Activated CD8-positive, alpha-beta T cell treated with anti-CD3 and anti-CD28 coated beads for 36 hours (primary cell): ENCODE results near the gene SNRNP25. TPM values are rescaled to one million over a fixed set of nuclear protein-coding genes. Genes with fewer than 3 reads are reported as not detected.

ENCODE experiments used
- ATAC-seq: fragments of 200-7000 bp; cut with Tn5 transposase; one replicate; pipeline ENCODE4 v1.10.0; 2021; ENCODE audit warnings: mild to moderate bottlenecking, moderate library complexity
- CTCF ChIA-PET: fragments of 350-600 bp; sonication (Branson Sonifier 250); formaldehyde crosslinking; loops from one replicate; lab custom pipeline; 2021; ENCODE audit warnings: antibody characterized with exemption; lab: Charles Lee
- POLR2A ChIA-PET: fragments of 350-600 bp; sonication (Branson Sonifier 250); formaldehyde crosslinking; loops from one replicate; lab custom pipeline; 2021; ENCODE audit warnings: antibody characterized with exemption; lab: Charles Lee
- DNase-seq: peaks from one replicate; pipeline ENCODE4 v3.0.0-alpha.2; 2020
- H3K27ac Mint-ChIP-seq: one replicate; pipeline ENCODE4 v1.8.0; 2021; ENCODE audit warnings: mild to moderate bottlenecking, mixed read lengths
- H3K27me3 Mint-ChIP-seq: one replicate; pipeline ENCODE4 v1.8.0; 2021; ENCODE audit warnings: mixed read lengths
- H3K36me3 Mint-ChIP-seq: one replicate; pipeline ENCODE4 v1.8.0; 2021; ENCODE audit warnings: low read depth, mixed read lengths
- H3K4me1 Mint-ChIP-seq: one replicate; pipeline ENCODE4 v1.8.0; 2021; ENCODE audit warnings: low read depth, mixed read lengths
- H3K4me3 Mint-ChIP-seq: one replicate; pipeline ENCODE4 v1.8.0; 2021; ENCODE audit warnings: mild to moderate bottlenecking, moderate library complexity, mixed read lengths
- H3K9me3 Mint-ChIP-seq: one replicate; pipeline ENCODE4 v1.8.0; 2021; ENCODE audit warnings: mixed read lengths
- CTCF ChIP-seq: fragments of 200-600 bp; IDR thresholded peaks from one replicate; pipeline ENCODE4 v1.8.0; 2022; ENCODE audit warnings: antibody characterized with exemption, mild to moderate bottlenecking
- intact Hi-C: fragments of 100-400 bp; cut with micrococcal nuclease; formaldehyde crosslinking; loops from one replicate; pipeline ENCODE4 v1.10.0; 2022
- total RNA-seq, 2 experiments: library from RNA; stranded (reverse); gene quantifications; one replicate each; pipeline ENCODE4 v1.2.3, GENCODE V29; 2021

The SNRNP25 gene
- total RNA-seq, 2 experiments from 2014 or later = 39.4 to 39.7 TPM

GRCh38 chr16:67884-68789 lies 14.5 kb downstream of the SNRNP25 start:
- DNase-seq (no peak), ATAC-seq (no peak)
- no peak overlapping the region for H3K4me3 Mint-ChIP-seq
- peaks cover 13% of the 10 kb centered on the region for H3K27me3 Mint-ChIP-seq
- no peaks in the 10 kb centered on the region for H3K9me3 Mint-ChIP-seq
- POLR2A ChIA-PET = interaction anchor here (0.8 to 1.4 kb wide), 4 partner anchors 9 to 34 kb away, joined by 3 to 4 read pairs (median 4); partner anchors contain the start of gene MPG
- peaks cover 4% of the 10 kb centered on the region for H3K4me1 Mint-ChIP-seq
- no peaks in the 10 kb centered on the region for H3K36me3 Mint-ChIP-seq
- intact Hi-C loops = no loop called here
- H3K27ac Mint-ChIP-seq = no peak overlapping the region
- no peak for TF ChIP-seq CTCF
- CTCF ChIA-PET = interaction anchor here (1.3 to 20.7 kb wide), 2 partner anchors 26 to 114 kb away, joined by 4 to 458 read pairs; no protein-coding TSS in a partner anchor

- CTCF ChIA-PET = interaction anchor here (1.3 to 20.7 kb wide), 3 partner anchors 10 to 113 kb away, joined by 4 to 458 read pairs (median 6); no protein-coding TSS in a partner anchor
- TF ChIP-seq CTCF = no peak
- POLR2A ChIA-PET = interaction anchor here (0.6 to 1.4 kb wide), 5 partner anchors 13 to 146 kb away, joined by 3 to 4 read pairs (median 3); no protein-coding TSS in a partner anchor
- peaks cover 4% of the 10 kb centered on the region for H3K4me1 Mint-ChIP-seq
- ATAC-seq (no peak), DNase-seq (no peak)
- H3K4me3 Mint-ChIP-seq = no peak overlapping the region
- H3K27me3 Mint-ChIP-seq = peaks cover 21% of the 10 kb centered on the region
- no peak overlapping the region for H3K27ac Mint-ChIP-seq
- no peaks in the 10 kb centered on the region for H3K9me3 Mint-ChIP-seq
- no peaks in the 10 kb centered on the region for H3K36me3 Mint-ChIP-seq
- intact Hi-C loops = no loop called here
These were observed 15.6 kb downstream of the SNRNP25 start for GRCh38 chr16:69181-69580.

GRCh38 chr16:71210-71539 lies 17.5 kb downstream of the SNRNP25 start:
- no peak overlapping the region for H3K4me3 Mint-ChIP-seq
- no peaks in the 10 kb centered on the region for H3K36me3 Mint-ChIP-seq
- CTCF ChIA-PET = interaction anchor here (1.1 to 20.7 kb wide), 3 partner anchors 23 to 290 kb away, joined by 4 to 458 read pairs (median 5); no protein-coding TSS in a partner anchor
- ATAC-seq = no peak
- DNase-seq = no peak
- intact Hi-C loops = no loop called here
- no peaks in the 10 kb centered on the region for H3K9me3 Mint-ChIP-seq
- POLR2A ChIA-PET = interaction anchor here (0.9 to 1.9 kb wide), 5 partner anchors 11 to 109 kb away, joined by 3 to 5 read pairs (median 3); partner anchors contain the start of gene HBQ1
- H3K27ac Mint-ChIP-seq = no peak overlapping the region
- H3K4me1 Mint-ChIP-seq = peaks cover 6% of the 10 kb centered on the region
- no peak for TF ChIP-seq CTCF
- peaks cover 27% of the 10 kb centered on the region for H3K27me3 Mint-ChIP-seq

GRCh38 chr16:71540-72401 lies 18.1 kb downstream of the SNRNP25 start:
- Mint-ChIP-seq H3K9me3 (no peaks in the 10 kb centered on the region), H3K27me3 (peaks cover 27% of the 10 kb centered on the region), H3K36me3 (no peaks in the 10 kb centered on the region), H3K4me3 (peak overlapping the region; percentile 19), H3K27ac (no peak overlapping the region), H3K4me1 (peaks cover 12% of the 10 kb centered on the region)
- ATAC-seq (no peak), DNase-seq (no peak)
- POLR2A ChIA-PET = interaction anchor here (0.9 to 1.9 kb wide), 6 partner anchors 11 to 25 kb away, joined by 3 to 5 read pairs (median 3); no protein-coding TSS in a partner anchor
- no peak for TF ChIP-seq CTCF
- CTCF ChIA-PET = interaction anchor here (1.2 to 20.7 kb wide), 2 partner anchors 23 to 290 kb away, joined by 4 to 458 read pairs; no protein-coding TSS in a partner anchor
- intact Hi-C loops = no loop called here
